GM12892 (cell line): ENCODE results near the gene ATXN8OS.

Experiments
- POLR2A ChIP-seq: IDR thresholded peaks from 2 replicates; pipeline ENCODE4 v1.6.1; 2011; ENCODE audit warnings: low read depth, low read length, control low read depth
- POLR2AphosphoS5 ChIP-seq: IDR thresholded peaks from 2 replicates; pipeline ENCODE4 v1.6.1; 2011; ENCODE audit warnings: low read depth, low read length, control low read depth

GRCh38 chr13:70108356-70109105 is 905 bp downstream of the ATXN8OS start, which contains the start of gene KLHL1:
- no peak for TF ChIP-seq POLR2AphosphoS5
- no peak for TF ChIP-seq POLR2A
